GM20000 (cell line): ENCODE measurements around the gene MLPH.

ENCODE experiments used
- DNase-seq: peaks from one replicate; pipeline ENCODE4 v3.0.0; 2012; ENCODE audit warnings: low spot score
- TF ChIP-seq, protein P1 (sequence below): IDR thresholded peaks from 2 replicates; pipeline ENCODE4 v1.5.1; 2012; ENCODE audit warnings: mild to moderate bottlenecking, control low read depth; ENCODE audit errors: extremely low read depth, missing control alignments

Gene MLPH

GRCh38 chr2:237510502-237511217 is 23.6 kb downstream of the MLPH start:
- no peak for DNase-seq
- TF ChIP-seq, protein P1, sequence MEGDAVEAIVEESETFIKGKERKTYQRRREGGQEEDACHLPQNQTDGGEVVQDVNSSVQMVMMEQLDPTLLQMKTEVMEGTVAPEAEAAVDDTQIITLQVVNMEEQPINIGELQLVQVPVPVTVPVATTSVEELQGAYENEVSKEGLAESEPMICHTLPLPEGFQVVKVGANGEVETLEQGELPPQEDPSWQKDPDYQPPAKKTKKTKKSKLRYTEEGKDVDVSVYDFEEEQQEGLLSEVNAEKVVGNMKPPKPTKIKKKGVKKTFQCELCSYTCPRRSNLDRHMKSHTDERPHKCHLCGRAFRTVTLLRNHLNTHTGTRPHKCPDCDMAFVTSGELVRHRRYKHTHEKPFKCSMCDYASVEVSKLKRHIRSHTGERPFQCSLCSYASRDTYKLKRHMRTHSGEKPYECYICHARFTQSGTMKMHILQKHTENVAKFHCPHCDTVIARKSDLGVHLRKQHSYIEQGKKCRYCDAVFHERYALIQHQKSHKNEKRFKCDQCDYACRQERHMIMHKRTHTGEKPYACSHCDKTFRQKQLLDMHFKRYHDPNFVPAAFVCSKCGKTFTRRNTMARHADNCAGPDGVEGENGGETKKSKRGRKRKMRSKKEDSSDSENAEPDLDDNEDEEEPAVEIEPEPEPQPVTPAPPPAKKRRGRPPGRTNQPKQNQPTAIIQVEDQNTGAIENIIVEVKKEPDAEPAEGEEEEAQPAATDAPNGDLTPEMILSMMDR: no peak

GRCh38 chr2:237511433-237511832 is 24.4 kb downstream of the MLPH start:
- no peak for DNase-seq
- TF ChIP-seq, protein P1: no peak

DNA sequence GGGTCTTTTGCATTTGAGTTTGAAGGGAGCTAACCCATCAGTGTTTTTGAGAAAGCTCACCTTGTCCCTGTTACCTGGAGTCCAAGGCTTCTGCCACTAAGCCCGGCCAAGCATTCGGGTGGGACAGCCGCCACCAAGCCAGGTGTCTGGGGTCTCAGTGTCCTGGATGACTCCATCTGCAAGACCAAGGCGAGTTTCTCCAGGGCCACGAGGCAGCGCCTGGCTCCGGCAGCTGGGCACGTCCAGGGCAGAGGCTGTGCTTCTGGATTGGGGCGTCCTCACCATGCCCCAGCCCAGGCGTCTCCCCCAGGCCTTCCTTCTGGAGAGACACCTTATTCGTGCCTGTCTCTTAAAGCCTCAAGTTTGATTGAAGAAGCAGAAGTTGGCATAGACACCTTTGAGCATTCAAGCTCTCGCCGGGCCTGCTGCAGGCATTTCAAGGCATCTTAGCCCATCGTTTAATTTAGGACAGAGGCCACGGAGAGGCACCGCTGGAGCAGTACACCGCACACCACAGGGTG is 24.9 kb downstream of the MLPH start:
- TF ChIP-seq, protein P1: no peak
- DNase-seq: no peak

DNA sequence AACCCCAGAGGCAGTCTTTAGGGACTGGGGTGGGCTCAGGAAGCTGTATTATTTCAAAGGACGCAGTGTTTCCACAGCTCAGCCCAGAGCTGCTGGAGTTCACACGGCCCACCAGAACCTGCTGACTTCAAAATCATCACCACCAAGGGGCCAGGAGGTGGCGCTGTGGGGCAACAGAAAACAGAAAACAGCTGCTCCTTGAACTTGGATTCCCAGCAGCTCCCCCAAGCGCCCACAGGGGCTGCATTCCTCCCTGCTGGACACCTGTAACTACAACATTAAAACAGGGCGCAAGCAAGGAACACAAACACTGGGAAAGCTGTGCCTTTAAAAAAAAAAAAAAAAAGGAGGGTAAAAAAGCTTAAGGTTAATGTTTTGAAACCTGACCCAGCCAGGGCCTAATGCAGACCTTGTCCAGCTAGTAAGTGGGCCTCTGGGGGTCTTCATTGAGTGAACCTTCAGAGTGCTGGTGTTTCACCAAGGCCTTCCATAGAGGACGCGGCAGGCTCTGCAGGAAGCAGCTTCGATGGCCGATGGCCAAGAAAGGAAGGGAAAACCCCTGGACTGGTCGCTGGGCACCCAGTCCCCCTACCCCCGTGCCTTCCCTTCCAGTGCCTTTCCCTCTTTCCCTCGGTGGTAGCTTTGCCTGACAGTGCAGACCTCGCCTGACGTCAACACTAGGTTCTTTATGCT is 25.9 kb downstream of the MLPH start:
- peak; percentile 82 for DNase-seq
- TF ChIP-seq, protein P1: peak; percentile 88

DNA sequence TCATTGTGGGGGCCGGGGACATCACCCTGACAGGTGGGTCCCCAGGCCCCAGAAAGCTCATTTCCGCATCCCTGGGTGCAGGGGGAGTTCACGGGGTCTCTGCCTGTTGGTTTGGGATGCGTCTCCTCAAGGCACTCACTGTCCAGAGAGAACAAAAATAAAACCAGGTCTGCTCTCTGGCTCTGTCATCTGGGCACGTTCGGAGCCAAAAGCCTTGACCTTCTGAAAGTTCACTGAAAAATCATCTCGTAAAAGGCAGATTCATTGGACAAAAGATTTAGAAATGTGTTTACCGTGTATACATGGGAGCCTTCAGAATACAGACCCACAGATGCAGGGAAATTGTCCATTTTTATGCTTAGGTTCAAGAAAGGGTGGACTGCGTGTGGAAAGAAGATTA is 26.6 kb downstream of the MLPH start:
- no peak for DNase-seq
- TF ChIP-seq, protein P1: no peak

- DNase-seq: no peak
- TF ChIP-seq, protein P1: no peak
These were observed 27.6 kb downstream of the MLPH start for GRCh38 chr2:237514474-237515130.

- TF ChIP-seq, protein P1: no peak
- DNase-seq: no peak
These were observed 28.1 kb downstream of the MLPH start for GRCh38 chr2:237515166-237515565.
